Mammary epithelial cell (primary cell): ENCODE data around the gene OR52J3.

Experiments
- EZH2 ChIP-seq: IDR thresholded peaks from 2 replicates; pipeline ENCODE4 v1.6.1; 2012; ENCODE audit warnings: low read length, inconsistent platforms, borderline replicate concordance
- TF ChIP-seq, protein P1 (sequence below), 2 donors: IDR thresholded peaks in 1 of 2; conservative IDR thresholded peaks in 1 of 2; 2 replicates each; pipeline ENCODE4 v1.5.1; 2011 to 2012; ENCODE audit warnings: inconsistent platforms in 2 of 2, low read length in 2 of 2, mild to moderate bottlenecking in 2 of 2, control low read depth in 1 of 2, low read depth in 1 of 2; ENCODE audit not compliant: insufficient read depth in 1 of 2; ENCODE audit errors: extremely low read depth in 1 of 2

DNA sequence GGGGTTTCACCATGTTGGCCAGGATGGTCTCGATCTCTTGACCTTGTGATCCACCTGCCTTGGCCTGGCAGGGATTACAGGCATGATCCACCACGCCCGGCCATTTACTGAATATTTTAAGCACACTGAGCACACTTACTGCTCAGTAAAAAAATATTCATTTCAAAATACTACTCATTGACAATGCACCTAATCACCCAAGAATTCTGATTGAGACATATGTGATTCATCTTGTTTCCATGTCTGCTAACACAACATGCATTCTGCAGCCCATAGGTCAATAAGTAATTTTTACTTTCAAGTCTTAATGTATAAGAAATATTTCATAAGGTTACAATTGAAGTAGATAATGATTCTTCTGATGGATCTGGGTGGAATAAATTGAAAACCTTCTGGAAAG lies 4.2 kb upstream of the OR52J3 start:
- no peak for TF ChIP-seq EZH2
- TF ChIP-seq, protein P1, sequence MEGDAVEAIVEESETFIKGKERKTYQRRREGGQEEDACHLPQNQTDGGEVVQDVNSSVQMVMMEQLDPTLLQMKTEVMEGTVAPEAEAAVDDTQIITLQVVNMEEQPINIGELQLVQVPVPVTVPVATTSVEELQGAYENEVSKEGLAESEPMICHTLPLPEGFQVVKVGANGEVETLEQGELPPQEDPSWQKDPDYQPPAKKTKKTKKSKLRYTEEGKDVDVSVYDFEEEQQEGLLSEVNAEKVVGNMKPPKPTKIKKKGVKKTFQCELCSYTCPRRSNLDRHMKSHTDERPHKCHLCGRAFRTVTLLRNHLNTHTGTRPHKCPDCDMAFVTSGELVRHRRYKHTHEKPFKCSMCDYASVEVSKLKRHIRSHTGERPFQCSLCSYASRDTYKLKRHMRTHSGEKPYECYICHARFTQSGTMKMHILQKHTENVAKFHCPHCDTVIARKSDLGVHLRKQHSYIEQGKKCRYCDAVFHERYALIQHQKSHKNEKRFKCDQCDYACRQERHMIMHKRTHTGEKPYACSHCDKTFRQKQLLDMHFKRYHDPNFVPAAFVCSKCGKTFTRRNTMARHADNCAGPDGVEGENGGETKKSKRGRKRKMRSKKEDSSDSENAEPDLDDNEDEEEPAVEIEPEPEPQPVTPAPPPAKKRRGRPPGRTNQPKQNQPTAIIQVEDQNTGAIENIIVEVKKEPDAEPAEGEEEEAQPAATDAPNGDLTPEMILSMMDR (conservative IDR thresholded peaks at IDR 0.05 in 1 of 2, IDR thresholded peaks at IDR 0.05 in 1 of 2; ENCODE audit: extremely low read depth in 1 of 2, insufficient read depth in 1 of 2, low read depth in 1 of 2, low read length in 2 of 2) = no peak
